Measurements from ENCODE around the gene HYCC1.
"Not testable (repeated sequence)": the region's sequence is repeated elsewhere in the genome, so short reads cannot be mapped to it uniquely, and the experiment has no call there.

DNA sequence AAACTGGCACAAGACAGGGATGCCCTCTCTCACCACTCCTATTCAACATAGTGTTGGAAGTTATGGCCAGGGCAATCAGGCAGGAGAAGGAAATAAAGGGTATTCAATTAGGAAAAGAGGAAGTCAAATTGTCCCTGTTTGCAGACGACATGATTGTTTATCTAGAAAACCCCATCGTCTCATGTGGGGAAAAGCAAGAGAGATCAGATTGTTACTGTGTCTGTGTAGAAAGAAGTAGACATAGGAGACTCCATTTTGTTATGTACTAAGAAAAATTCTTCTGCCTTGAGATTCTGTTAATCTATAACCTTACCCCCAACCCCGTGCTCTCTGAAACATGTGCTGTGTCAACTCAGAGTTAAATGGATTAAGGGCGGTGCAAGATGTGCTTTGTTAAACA lies 25.7 kb upstream of the HYCC1 start:
- TF ChIP-seq, protein P1, sequence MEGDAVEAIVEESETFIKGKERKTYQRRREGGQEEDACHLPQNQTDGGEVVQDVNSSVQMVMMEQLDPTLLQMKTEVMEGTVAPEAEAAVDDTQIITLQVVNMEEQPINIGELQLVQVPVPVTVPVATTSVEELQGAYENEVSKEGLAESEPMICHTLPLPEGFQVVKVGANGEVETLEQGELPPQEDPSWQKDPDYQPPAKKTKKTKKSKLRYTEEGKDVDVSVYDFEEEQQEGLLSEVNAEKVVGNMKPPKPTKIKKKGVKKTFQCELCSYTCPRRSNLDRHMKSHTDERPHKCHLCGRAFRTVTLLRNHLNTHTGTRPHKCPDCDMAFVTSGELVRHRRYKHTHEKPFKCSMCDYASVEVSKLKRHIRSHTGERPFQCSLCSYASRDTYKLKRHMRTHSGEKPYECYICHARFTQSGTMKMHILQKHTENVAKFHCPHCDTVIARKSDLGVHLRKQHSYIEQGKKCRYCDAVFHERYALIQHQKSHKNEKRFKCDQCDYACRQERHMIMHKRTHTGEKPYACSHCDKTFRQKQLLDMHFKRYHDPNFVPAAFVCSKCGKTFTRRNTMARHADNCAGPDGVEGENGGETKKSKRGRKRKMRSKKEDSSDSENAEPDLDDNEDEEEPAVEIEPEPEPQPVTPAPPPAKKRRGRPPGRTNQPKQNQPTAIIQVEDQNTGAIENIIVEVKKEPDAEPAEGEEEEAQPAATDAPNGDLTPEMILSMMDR (IDR thresholded peaks at IDR 0.05) = not testable (repeated sequence)
- TF ChIP-seq POLR2AphosphoS5 (IDR thresholded peaks at IDR 0.05; ENCODE audit: low read depth, low read length); SIN3A (IDR thresholded peaks at IDR 0.05; ENCODE audit: borderline replicate concordance, insufficient read depth, low read depth, low read length); TCF7L2 (IDR thresholded peaks at IDR 0.05; ENCODE audit: low read depth, low read length): not testable (repeated sequence)
- TF ChIP-seq, protein P2, sequence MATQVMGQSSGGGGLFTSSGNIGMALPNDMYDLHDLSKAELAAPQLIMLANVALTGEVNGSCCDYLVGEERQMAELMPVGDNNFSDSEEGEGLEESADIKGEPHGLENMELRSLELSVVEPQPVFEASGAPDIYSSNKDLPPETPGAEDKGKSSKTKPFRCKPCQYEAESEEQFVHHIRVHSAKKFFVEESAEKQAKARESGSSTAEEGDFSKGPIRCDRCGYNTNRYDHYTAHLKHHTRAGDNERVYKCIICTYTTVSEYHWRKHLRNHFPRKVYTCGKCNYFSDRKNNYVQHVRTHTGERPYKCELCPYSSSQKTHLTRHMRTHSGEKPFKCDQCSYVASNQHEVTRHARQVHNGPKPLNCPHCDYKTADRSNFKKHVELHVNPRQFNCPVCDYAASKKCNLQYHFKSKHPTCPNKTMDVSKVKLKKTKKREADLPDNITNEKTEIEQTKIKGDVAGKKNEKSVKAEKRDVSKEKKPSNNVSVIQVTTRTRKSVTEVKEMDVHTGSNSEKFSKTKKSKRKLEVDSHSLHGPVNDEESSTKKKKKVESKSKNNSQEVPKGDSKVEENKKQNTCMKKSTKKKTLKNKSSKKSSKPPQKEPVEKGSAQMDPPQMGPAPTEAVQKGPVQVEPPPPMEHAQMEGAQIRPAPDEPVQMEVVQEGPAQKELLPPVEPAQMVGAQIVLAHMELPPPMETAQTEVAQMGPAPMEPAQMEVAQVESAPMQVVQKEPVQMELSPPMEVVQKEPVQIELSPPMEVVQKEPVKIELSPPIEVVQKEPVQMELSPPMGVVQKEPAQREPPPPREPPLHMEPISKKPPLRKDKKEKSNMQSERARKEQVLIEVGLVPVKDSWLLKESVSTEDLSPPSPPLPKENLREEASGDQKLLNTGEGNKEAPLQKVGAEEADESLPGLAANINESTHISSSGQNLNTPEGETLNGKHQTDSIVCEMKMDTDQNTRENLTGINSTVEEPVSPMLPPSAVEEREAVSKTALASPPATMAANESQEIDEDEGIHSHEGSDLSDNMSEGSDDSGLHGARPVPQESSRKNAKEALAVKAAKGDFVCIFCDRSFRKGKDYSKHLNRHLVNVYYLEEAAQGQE (IDR thresholded peaks at IDR 0.05; ENCODE audit: insufficient read depth in 1 of 2, low read depth in 2 of 2, low read length in 1 of 2) = not testable (repeated sequence)

Measured in Panc1 (cell line).